Femur (tissue), 1 donor: ENCODE results near the gene DMTF1.
A peak's percentile ranks its signal among the peaks of the same experiment; 100 is the strongest.
"Not testable (repeated sequence)": the region's sequence is repeated elsewhere in the genome, so short reads cannot be mapped to it uniquely, and the experiment has no call there.

Experiments
- DNase-seq: peaks from one replicate; pipeline ENCODE4 v3.0.0-alpha.2; 2017

DMTF1 gene

GRCh38 chr7:87199241-87199640 is 47.0 kb downstream of the DMTF1 start:
- no peak for DNase-seq

DNA sequence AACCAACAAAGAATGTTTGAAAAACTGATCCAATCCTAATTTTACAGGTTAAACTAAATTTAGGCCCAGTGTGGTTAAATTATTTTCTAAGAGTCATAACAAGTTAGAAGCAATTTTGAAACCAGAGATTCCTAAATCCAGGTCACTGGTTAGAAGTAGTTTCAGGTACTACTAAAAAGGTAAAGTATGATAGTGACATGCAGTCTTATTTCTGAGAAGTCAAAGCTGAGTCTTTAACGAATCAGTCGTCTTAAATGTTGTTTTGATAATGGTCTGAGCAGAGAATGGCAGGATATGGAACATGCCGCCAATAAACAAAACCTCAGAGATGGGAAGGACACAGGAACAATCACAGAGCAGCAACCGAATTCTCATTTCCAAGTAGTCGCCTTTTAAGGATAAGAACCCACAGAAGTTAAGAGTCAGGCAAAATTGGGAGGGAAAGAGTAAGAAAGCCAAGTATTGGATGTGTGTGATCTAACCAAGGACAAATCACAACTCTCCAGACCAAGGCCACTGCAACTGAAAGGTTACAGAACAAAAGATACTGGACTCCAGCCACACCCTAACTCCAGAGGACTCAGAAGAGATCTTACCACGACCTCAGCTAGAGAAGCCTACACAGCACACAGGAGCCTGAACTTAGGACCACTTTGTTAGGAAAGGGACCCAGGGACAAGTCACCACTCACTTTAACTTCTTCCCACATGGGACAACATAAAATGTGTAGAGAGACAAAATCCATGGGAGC is 47.6 kb downstream of the DMTF1 start:
- no peak for DNase-seq

GRCh38 chr7:87202208-87202607 is 50.0 kb downstream of the DMTF1 start:
- DNase-seq = no peak

DNA sequence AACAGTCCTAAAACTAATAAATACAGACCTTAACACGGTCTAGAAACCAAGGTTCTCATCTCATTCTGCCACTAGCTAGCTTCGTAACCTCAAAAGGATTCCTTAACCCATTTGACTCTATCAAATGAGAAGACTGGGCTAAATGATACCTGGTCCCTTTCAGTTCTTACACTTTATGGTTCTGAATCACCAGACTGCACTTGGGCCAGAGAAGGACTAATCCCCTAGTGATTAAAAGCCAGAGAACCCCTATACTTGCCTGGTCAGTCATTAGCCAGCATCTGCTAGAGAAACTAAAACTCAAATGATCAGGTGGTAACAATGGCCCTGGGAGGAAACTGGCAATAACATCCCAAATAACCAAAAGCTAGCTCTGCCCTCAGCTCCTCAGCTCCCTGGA is 50.5 kb downstream of the DMTF1 start:
- DNase-seq = no peak

- not testable (repeated sequence) for DNase-seq
Observed at GRCh38 chr7:87203929-87204328, 51.7 kb downstream of the DMTF1 start.

GRCh38 chr7:87204933-87205332 is 52.7 kb downstream of the DMTF1 start:
- DNase-seq = no peak

DNA sequence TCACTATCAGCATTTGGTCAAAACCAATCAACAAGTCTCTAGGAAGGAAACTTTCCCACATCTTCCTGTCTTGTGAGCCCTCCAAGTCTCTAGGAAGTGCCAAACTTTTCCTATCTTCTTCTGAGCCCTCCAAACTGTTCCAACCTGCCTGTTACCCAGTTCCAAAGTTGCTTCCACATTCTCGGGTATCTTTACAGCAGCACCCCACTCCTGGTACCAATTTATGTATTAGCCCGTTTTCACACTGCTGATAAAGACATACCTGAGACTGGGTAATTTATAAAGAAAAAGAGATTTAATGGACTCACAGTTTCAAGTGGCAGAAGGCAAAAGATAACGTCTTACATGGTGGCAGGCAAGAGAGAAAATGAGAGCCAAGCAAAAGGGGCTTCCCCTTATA is 53.4 kb downstream of the DMTF1 start:
- not testable (repeated sequence) for DNase-seq

DNA sequence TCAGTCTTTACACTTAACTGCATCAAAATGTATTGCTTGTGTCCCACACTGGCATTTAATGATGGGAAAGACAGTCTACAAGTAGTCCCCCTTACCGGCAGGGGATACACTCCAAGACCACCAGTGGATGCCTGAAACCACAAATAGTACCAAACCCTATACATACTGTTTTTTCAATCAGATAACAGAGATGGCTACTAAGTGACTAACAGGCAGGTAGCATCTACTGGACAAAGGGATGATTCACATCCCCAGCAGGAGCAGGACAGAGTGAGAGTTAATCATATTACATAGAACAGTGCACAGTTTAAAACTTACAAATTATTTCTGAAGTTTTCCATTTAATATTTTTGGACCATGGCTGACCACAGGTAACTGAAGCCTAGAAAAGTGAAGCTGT is 54.1 kb downstream of the DMTF1 start:
- DNase-seq = no peak

DNA sequence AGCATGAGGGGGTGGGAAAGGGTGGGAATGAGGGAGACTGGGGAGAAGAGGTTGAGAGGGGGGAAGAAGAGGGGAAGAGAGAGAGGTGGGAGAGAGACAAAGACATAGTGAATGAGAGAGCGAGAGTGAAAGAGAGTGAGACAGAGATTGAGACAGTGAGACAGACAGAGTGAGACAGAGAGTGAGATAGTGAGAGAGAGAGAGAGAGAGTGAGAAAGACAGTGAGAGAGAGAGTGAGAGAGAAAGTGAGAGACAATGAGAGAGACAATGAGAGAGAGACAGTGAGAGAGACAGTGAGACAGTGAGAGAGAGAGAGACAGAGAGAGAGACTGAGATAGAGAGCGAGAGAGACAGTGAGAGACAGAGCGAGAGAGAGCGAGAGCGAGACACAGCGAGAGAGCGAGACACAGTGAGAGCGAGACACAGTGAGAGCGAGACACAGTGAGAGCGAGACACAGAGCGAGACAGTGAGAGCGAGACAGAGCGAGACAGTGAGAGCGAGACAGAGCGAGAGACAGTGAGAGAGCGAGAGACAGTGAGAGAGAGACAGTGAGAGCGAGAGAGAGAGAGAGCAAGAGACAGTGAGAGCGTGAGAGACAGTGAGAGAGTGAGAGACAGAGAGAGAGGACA is 57.2 kb downstream of the DMTF1 start:
- DNase-seq = no peak

- no peak for DNase-seq
Observed at GRCh38 chr7:87210506-87210905, 58.3 kb downstream of the DMTF1 start.

- DNase-seq = no peak
Observed at GRCh38 chr7:87212498-87212897, 60.2 kb downstream of the DMTF1 start.

- no peak for DNase-seq
Observed at GRCh38 chr7:87213252-87213651, 61.0 kb downstream of the DMTF1 start.

DNA sequence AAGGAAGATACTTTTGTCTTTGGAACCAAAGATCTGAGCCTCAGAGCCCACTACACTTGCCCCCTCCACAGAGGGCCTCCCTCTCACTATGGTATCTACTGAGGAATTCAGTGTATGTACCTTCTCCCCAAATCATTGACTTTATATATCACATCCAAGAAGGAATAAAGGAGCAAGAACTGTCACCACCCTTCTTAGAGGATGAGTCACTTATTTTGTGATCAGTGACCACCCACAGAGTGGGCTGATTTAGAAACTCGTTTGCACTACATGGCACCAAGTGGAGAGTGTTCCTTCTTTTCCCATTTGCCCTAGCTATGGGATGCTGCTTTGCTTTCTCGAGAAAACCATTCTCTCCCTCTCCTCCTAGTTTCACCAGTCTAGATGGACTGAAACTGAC is 61.6 kb downstream of the DMTF1 start:
- no peak for DNase-seq

DNA sequence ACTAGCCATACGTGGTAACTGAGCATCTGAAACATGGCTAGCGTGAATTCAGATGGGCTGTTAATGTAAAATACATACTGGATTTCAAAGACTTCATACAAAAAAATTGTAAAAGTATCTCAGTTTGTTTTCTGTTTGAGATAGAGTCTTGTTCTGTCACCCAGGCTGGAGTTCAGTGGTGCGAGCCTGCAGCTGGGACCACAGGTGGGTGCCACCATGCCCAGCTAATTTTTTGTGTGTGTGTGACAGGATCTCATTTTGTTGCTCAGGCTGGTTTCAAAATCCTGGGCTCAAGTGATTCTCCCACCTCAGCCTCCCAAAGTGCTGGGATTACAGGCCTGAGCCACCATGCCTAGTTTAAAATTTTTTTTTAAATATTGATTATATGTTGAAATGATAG is 62.8 kb downstream of the DMTF1 start:
- no peak for DNase-seq

DNA sequence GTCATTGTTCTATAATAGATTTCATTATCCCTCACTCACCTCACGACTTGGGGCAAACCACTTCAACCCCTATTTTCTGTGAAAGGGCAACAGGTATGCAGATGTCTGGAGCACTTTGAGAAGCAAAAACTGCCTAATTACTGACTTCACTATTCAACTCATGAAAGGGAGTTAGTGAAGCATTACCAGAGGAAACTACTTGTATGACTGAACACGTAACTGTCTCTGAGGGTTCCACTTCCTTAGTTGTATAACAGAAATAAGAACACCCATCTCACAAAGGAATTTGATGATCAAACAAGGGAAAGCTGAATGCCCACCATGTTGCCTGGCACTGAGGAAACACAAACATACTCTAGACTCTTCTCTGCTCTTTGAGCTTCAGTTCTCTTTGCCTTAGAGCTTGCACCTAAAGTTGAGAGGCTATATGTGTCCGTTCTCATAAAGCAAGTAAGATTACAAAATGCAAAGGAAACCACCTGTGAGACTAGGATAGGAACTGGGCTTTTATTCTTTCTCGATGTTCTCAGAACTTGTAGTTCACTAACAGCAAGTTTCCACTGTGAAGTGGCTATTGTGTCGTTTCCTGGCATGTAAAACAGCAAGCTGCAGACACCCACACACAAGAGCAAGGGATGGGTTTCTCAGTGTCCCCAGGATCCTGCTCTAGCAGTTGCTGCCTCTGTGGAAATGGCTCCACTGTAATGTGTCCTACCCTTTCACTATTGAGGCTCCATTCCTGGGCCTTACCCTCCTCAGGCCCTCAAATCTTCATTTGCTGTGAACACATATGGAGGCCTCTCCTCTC is 64.7 kb downstream of the DMTF1 start:
- DNase-seq = no peak

DNA sequence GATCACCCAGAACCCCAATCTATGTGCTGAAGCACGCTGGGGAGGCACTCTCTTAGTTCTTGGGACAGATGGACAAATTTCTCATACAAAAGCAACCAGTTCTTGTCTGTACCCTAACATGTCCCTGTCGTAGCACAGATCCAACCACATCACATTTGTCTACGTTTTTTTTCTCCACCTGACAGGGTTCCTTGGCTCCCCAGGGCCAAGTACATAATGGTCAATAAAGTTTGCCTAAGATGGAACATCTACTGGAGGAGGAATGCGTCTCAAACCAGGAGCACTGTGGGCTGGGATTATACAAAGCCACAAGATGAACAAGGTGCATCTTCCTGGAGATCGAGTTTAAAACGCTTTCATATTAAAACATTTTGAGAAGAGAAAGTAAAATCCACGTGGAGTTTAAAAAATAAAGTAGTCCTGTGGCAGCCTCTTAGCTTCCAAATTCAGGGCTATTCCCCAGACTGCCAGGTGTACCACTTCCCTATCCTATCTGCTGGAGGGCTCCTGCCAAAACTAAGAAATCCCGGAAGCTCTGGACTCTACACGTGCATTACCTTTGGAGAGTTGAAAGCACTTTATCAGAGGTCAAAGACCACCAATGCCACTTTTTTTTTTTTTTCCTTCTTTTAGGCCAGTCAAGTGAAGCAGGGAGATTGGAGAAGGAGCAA is 65.9 kb downstream of the DMTF1 start:
- DNase-seq = no peak

- DNase-seq = peak; percentile 72
Observed at GRCh38 chr7:87218796-87219544, 66.7 kb downstream of the DMTF1 start.

- peak; percentile 89 for DNase-seq
Observed at GRCh38 chr7:87219545-87220025, 67.3 kb downstream of the DMTF1 start, which contains the start of gene TMEM243. TMEM243 (minus strand) TSS chr7:87219732; CDS start chr7:87219503, 229 bp downstream.

- peak; percentile 86 for DNase-seq
Observed at GRCh38 chr7:87220026-87220733, 67.9 kb downstream of the DMTF1 start.

DNA sequence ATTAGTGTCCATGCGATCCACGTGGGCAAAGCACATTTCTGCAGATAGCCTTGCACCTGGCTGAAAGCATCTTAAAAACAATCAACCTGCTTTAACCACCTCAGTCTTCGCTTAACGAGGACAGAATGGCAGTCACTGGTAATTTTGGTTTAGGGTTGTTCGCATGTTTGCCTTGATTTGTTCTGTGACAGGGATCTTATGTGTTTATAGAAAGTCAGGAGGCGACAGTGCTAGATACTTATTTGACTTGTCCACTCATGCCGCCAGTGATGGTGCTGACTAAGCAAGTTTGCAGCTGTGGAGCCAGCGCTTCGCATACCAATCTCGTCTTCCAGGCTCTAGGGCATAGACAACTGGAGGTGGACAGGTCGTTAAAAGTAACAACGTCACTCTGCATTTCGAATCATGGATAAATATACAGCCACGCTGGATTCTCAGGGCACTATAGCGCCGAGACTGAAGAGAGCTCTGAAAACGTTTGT is 68.5 kb downstream of the DMTF1 start:
- DNase-seq = peak; percentile 53

- no peak for DNase-seq
Observed at GRCh38 chr7:87223666-87224065, 71.4 kb downstream of the DMTF1 start.
